Neuronal stem cell (in vitro differentiated cells): ENCODE measurements around the gene H19.

Source experiments
- DNase-seq: peaks from one replicate; pipeline ENCODE4 v3.0.0-alpha.2; 2013; ENCODE audit warnings: low spot score
- H2AFZ ChIP-seq: one replicate; pipeline ENCODE4 v1.6.1; 2013; ENCODE audit warnings: mild to moderate bottlenecking, low read length, inconsistent platforms
- H2AK5ac ChIP-seq: 2 replicates; pipeline ENCODE4 v1.6.1; 2013; ENCODE audit warnings: low read depth, mild to moderate bottlenecking, inconsistent platforms, low read length, moderate library complexity, mixed read lengths
- H2BK120ac ChIP-seq: 2 replicates; pipeline ENCODE4 v1.6.1; 2013; ENCODE audit warnings: low read depth, mild to moderate bottlenecking, inconsistent platforms, low read length, moderate library complexity, mixed read lengths
- H2BK12ac ChIP-seq: one replicate; pipeline ENCODE4 v1.6.1; 2013; ENCODE audit warnings: low read length, inconsistent platforms
- H2BK15ac ChIP-seq: 2 replicates; pipeline ENCODE4 v1.6.1; 2013; ENCODE audit warnings: mild to moderate bottlenecking, low read length, inconsistent platforms, mixed read lengths
- H2BK5ac ChIP-seq: one replicate; pipeline ENCODE4 v1.6.1; 2013; ENCODE audit warnings: inconsistent platforms, mild to moderate bottlenecking, low read length, moderate library complexity
- H3K14ac ChIP-seq: one replicate; pipeline ENCODE4 v1.6.1; 2013; ENCODE audit warnings: low read length, inconsistent platforms
- H3K18ac ChIP-seq: 2 replicates; pipeline ENCODE4 v1.6.1; 2013; ENCODE audit warnings: low read length, inconsistent platforms
- H3K23ac ChIP-seq: 2 replicates; pipeline ENCODE4 v1.6.1; 2013; ENCODE audit warnings: low read depth, mild to moderate bottlenecking, mixed read lengths, low read length, inconsistent platforms; ENCODE audit not compliant: poor library complexity
- H3K27ac ChIP-seq: replicated peaks from 3 replicates; pipeline ENCODE4 v1.5.1; 2013; ENCODE audit warnings: low read length, inconsistent platforms
- H3K27me3 ChIP-seq, 3 experiments: 2 replicates each; pipeline ENCODE4 v1.6.1; 2013; ENCODE audit warnings: low read length in 3 of 3, mild to moderate bottlenecking in 2 of 3, inconsistent platforms in 1 of 3, low read depth in 1 of 3, mixed read lengths in 1 of 3, moderate library complexity in 1 of 3; ENCODE audit not compliant: control insufficient read depth in 3 of 3, insufficient read depth in 3 of 3
- H3K36me3 ChIP-seq, 2 donors: replicated peaks in 1 of 2; 2 replicates each; pipeline ENCODE4 v1.6.1; 2013; ENCODE audit warnings: low read length in 2 of 2; ENCODE audit not compliant: control insufficient read depth in 2 of 2, insufficient read depth in 2 of 2
- H3K4ac ChIP-seq: 2 replicates; pipeline ENCODE4 v1.6.1; 2013; ENCODE audit warnings: inconsistent platforms, mild to moderate bottlenecking, low read length, moderate library complexity
- H3K4me1 ChIP-seq, 2 donors: 1 replicate in 1 of 2; 2 replicates in 1 of 2; pipeline ENCODE4 v1.6.1; 2013; ENCODE audit warnings: low read length in 2 of 2, low read depth in 1 of 2; ENCODE audit not compliant: control insufficient read depth in 2 of 2, insufficient read depth in 1 of 2
- H3K4me2 ChIP-seq: one replicate; pipeline ENCODE4 v1.6.1; 2013; ENCODE audit warnings: mild to moderate bottlenecking, low read length, inconsistent platforms; ENCODE audit not compliant: insufficient read depth, poor library complexity, severe bottlenecking
- H3K4me3 ChIP-seq, 2 donors: 2 replicates each; pipeline ENCODE4 v1.5.1; 2013; ENCODE audit warnings: low read length in 2 of 2, mild to moderate bottlenecking in 2 of 2, inconsistent platforms in 1 of 2, moderate library complexity in 1 of 2
- H3K79me1 ChIP-seq: one replicate; pipeline ENCODE4 v1.6.1; 2013; ENCODE audit warnings: low read depth, mild to moderate bottlenecking, inconsistent platforms, low read length, moderate library complexity
- H3K9ac ChIP-seq: one replicate; pipeline ENCODE4 v1.6.1; 2013; ENCODE audit warnings: mild to moderate bottlenecking, low read depth, low read length, inconsistent platforms; ENCODE audit not compliant: poor library complexity
- H3K9me3 ChIP-seq, 2 donors: replicated peaks in 1 of 2; 2 replicates each; pipeline versions ENCODE3 to v1.6.1; 2013; ENCODE audit warnings: low read length in 2 of 2, mild to moderate bottlenecking in 2 of 2, inconsistent platforms in 1 of 2, low read depth in 1 of 2, mixed read lengths in 1 of 2, moderate library complexity in 1 of 2; ENCODE audit not compliant: control insufficient read depth in 2 of 2, insufficient read depth in 1 of 2
- H4K8ac ChIP-seq: one replicate; pipeline ENCODE4 v1.6.1; 2013; ENCODE audit warnings: low read depth, mild to moderate bottlenecking, inconsistent platforms, low read length, moderate library complexity
- H4K91ac ChIP-seq: one replicate; pipeline ENCODE4 v1.6.1; 2013; ENCODE audit warnings: low read length, low read depth, mild to moderate bottlenecking, inconsistent platforms; ENCODE audit not compliant: poor library complexity
- WGBS, 2 donors: extraction: QIAGEN DNeasy Blood & Tissue Kit; methylation state at CpG; one replicate each; pipeline ENCODE4 v1.1.7; 2013; ENCODE audit warnings: missing lambda C conversion rate in 2 of 2, mixed read lengths in 1 of 2; ENCODE audit not compliant: insufficient read length in 2 of 2, insufficient replicate concordance in 1 of 2; ENCODE audit errors: extremely low coverage in 2 of 2; 5-methylcytosine and 5-hydroxymethylcytosine counted together

H19 gene

GRCh38 chr11:1966531-1966930, 31.1 kb downstream of the H19 start:
- Histone ChIP-seq H3K23ac (no peak overlapping the region), H2BK5ac (no peak overlapping the region), H3K4me3 (no peak overlapping the region), H3K4ac (no peak overlapping the region), H3K27ac (no peak overlapping the region), H3K4me1 (no peaks in the 10 kb centered on the region), H2AK5ac (no peak overlapping the region), H4K91ac (no peak overlapping the region), H3K9me3 (no peaks in the 10 kb centered on the region), H3K18ac (no peak overlapping the region), H2AFZ (no peak overlapping the region), H3K9ac (no peak overlapping the region), H3K27me3 (no peaks in the 10 kb centered on the region), H2BK120ac (no peak overlapping the region), H3K79me1 (no peaks in the 10 kb centered on the region), H2BK12ac (no peak overlapping the region), H3K14ac (no peak overlapping the region), H4K8ac (no peak overlapping the region), H3K4me2 (no peak overlapping the region), H2BK15ac (no peak overlapping the region), H3K36me3 (no peaks in the 10 kb centered on the region)
- DNase-seq, result no peak
- WGBS, 2 donors, result no CpG with 5 or more reads among the region's 18 CpGs

- no CpG with 5 or more reads among the region's 20 CpGs for whole genome bisulfite sequencing, 2 donors
- H3K23ac ChIP-seq, result no peak overlapping the region
- H3K27ac ChIP-seq, result no peak overlapping the region
- H3K27me3 ChIP-seq, result no peaks in the 10 kb centered on the region
- H2BK5ac ChIP-seq, result no peak overlapping the region
- no peak overlapping the region for H3K4ac ChIP-seq
- no peak overlapping the region for H4K8ac ChIP-seq
- no peak overlapping the region for H2AK5ac ChIP-seq
- no peak overlapping the region for H3K9ac ChIP-seq
- no peaks in the 10 kb centered on the region for H3K36me3 ChIP-seq
- no peak overlapping the region for H3K18ac ChIP-seq
- H3K4me1 ChIP-seq, result no peaks in the 10 kb centered on the region
- no peak overlapping the region for H2BK120ac ChIP-seq
- no peak overlapping the region for H3K4me2 ChIP-seq
- no peak overlapping the region for H2BK15ac ChIP-seq
- H2AFZ ChIP-seq, result no peak overlapping the region
- H2BK12ac ChIP-seq, result no peak overlapping the region
- DNase-seq, result no peak
- no peaks in the 10 kb centered on the region for H3K79me1 ChIP-seq
- H3K4me3 ChIP-seq, result no peak overlapping the region
- H3K14ac ChIP-seq, result no peak overlapping the region
- H4K91ac ChIP-seq, result no peak overlapping the region
- no peaks in the 10 kb centered on the region for H3K9me3 ChIP-seq
Observed at GRCh38 chr11:1964955-1965354, 32.7 kb downstream of the H19 start.

GRCh38 chr11:1964348-1964747, 33.3 kb downstream of the H19 start:
- no CpG with 5 or more reads among the region's 17 CpGs for WGBS, 2 donors
- H3K4me2 ChIP-seq, result no peak overlapping the region
- no peak overlapping the region for H3K18ac ChIP-seq
- no peaks in the 10 kb centered on the region for H3K36me3 ChIP-seq
- H3K9me3 ChIP-seq, result no peaks in the 10 kb centered on the region
- no peaks in the 10 kb centered on the region for H3K4me1 ChIP-seq
- no peak overlapping the region for H2BK120ac ChIP-seq
- no peak overlapping the region for H4K91ac ChIP-seq
- H3K14ac ChIP-seq, result no peak overlapping the region
- no peak overlapping the region for H2BK5ac ChIP-seq
- no peak overlapping the region for H3K23ac ChIP-seq
- no peak overlapping the region for H2BK15ac ChIP-seq
- no peak overlapping the region for H3K27ac ChIP-seq
- H3K4me3 ChIP-seq, result no peak overlapping the region
- H2AFZ ChIP-seq, result no peak overlapping the region
- no peaks in the 10 kb centered on the region for H3K79me1 ChIP-seq
- no peak overlapping the region for H2BK12ac ChIP-seq
- no peak overlapping the region for H3K4ac ChIP-seq
- no peaks in the 10 kb centered on the region for H3K27me3 ChIP-seq
- H3K9ac ChIP-seq, result no peak overlapping the region
- no peak for DNase-seq
- H2AK5ac ChIP-seq, result no peak overlapping the region
- H4K8ac ChIP-seq, result no peak overlapping the region

GRCh38 chr11:1963864-1964263, 33.8 kb downstream of the H19 start:
- Histone ChIP-seq H2AK5ac (no peak overlapping the region), H3K23ac (no peak overlapping the region), H3K27me3 (no peaks in the 10 kb centered on the region), H3K4me1 (no peaks in the 10 kb centered on the region), H3K27ac (no peak overlapping the region), H3K36me3 (no peaks in the 10 kb centered on the region), H3K18ac (no peak overlapping the region), H2AFZ (no peak overlapping the region), H3K4ac (no peak overlapping the region), H3K79me1 (no peaks in the 10 kb centered on the region), H4K8ac (no peak overlapping the region), H2BK120ac (no peak overlapping the region), H3K4me3 (no peak overlapping the region), H2BK12ac (no peak overlapping the region), H2BK15ac (no peak overlapping the region), H3K9ac (no peak overlapping the region), H3K14ac (no peak overlapping the region), H4K91ac (no peak overlapping the region), H3K4me2 (no peak overlapping the region), H2BK5ac (no peak overlapping the region), H3K9me3 (no peaks in the 10 kb centered on the region)
- DNase-seq, result no peak
- no CpG with 5 or more reads among the region's 20 CpGs for WGBS, 2 donors
